Mesenteric fat pad (tissue), 1 donor: Measurements from ENCODE around the gene MS4A5. TPM values are rescaled to one million over a fixed set of nuclear protein-coding genes. Genes with fewer than 3 reads are reported as not detected.

Source experiments
- DNase-seq: peaks from one replicate; pipeline ENCODE4 v3.0.0-alpha.2; 2020; ENCODE audit warnings: low spot score
- total RNA-seq: library from RNA; stranded (reverse); fragmentation: NEBNext Ultra II Directional; extraction: Animal tissue kit (Norgen Biotek cat#: 25700); gene quantifications from one replicate; pipeline ENCODE4 v1.2.1, GENCODE V29; 2021
- donor health status: DM: yes; HTN: yes; CAD: no.

The MS4A5 gene
- total RNA-seq, 1 donor from 2014 or later, result not detected

- DNase-seq, result no peak
Observed at GRCh38 chr11:60477035-60477445, 47.7 kb downstream of the MS4A5 start.

GRCh38 chr11:60482361-60482760 is 53.0 kb downstream of the MS4A5 start:
- DNase-seq, result no peak

GRCh38 chr11:60485987-60486386 is 56.6 kb downstream of the MS4A5 start:
- no peak for DNase-seq

DNA sequence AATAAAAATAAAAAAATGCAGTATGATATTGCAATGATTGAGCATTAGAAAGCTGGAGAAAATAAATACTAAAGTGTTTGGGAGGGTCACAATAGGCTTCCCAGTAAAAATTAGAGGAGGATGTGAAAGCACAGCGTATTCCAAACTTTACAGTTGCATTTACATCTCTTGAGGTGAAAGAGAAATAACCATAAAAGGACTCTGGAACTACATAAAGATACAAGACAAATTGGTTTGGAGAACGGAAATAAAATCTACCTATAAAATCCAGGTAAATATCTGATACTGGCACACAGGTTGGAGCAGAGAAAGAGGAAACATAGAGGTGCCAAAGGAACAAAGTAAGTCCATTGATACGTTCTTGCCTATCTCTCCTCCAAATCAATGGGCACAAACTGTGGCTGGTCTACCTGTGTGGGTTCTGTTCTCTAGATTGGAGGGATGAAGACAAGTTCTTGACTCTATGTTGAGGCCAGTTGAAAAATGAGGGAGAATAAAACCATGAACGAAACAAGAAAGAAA is 63.2 kb downstream of the MS4A5 start, which contains the start of gene MS4A12:
Gene MS4A12 (plus strand): TSS at position 291 of the 522 bp plus-strand sequence. CDS start 4,541 bp downstream, outside the sequence.
- DNase-seq, result no peak

DNA sequence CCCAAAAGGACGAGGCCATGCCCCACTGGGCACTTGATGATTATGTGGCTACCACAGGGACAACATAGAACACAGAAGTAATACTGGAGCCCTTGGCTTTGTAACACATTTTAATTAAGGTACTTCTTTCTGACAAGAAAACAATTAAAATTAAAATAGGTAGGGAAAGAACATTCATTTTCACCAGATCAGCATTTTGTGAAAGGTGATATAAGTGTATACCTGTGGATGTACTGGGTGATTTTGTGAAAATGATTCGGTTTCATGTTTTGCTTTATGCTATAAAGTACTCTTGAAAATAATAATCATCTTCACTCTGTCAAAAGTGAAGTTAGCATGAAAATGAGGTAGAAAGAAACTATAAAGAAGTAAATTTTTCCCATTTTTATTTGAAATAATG is 64.1 kb downstream of the MS4A5 start:
- DNase-seq, result no peak

Other genes starting within 250 kb of the MS4A5 start
- 196 TPM for gene MS4A6A, start 246.5 kb upstream of the MS4A5 start, total RNA-seq
- gene MS4A4E, start 186.4 kb upstream of the MS4A5 start, total RNA-seq, result 3.2 TPM
- gene MS4A4A, start 148.9 kb upstream of the MS4A5 start, total RNA-seq, result 115 TPM
- 3.6 TPM for gene MS4A6E, start 102.3 kb upstream of the MS4A5 start, total RNA-seq
- gene MS4A7, start 51.0 kb upstream of the MS4A5 start, total RNA-seq, result 188 TPM
- gene MS4A14, start 33.1 kb upstream of the MS4A5 start, total RNA-seq, result 3.6 TPM
- 0.22 TPM for gene MS4A1, start 26.3 kb downstream of the MS4A5 start, total RNA-seq
- gene MS4A12, start 63.2 kb downstream of the MS4A5 start, total RNA-seq, result not detected
- not detected for gene MS4A13, start 85.8 kb downstream of the MS4A5 start, total RNA-seq